CD8-positive, alpha-beta memory T cell (primary cell): Measurements from ENCODE around the gene LTBR. TPM values are rescaled to one million over a fixed set of nuclear protein-coding genes. Genes with fewer than 3 reads are reported as not detected.

Experiments used
- CTCF ChIA-PET: fragments of 350-600 bp; sonication (Branson Sonifier 250); formaldehyde crosslinking; loops from one replicate; lab custom pipeline; 2021; ENCODE audit warnings: antibody characterized with exemption; lab: Charles Lee
- POLR2A ChIA-PET: fragments of 350-600 bp; sonication (Branson Sonifier 250); formaldehyde crosslinking; loops from one replicate; lab custom pipeline; 2021; ENCODE audit warnings: antibody characterized with exemption; lab: Charles Lee
- DNase-seq, 5 donors: peaks; one replicate each; pipeline versions ENCODE4 v3.0.0 to v3.0.0-alpha.2; 2020 to 2022; ENCODE audit warnings: mixed read lengths in 1 of 5
- H3K27ac ChIP-seq: one replicate; pipeline ENCODE4 v1.7.0; 2013; ENCODE audit warnings: low read depth, mild to moderate bottlenecking, low read length, moderate library complexity
- H3K27me3 ChIP-seq: 2 replicates; pipeline ENCODE4 v1.7.0; 2013; ENCODE audit warnings: low read length, mild to moderate bottlenecking; ENCODE audit not compliant: insufficient read depth, poor library complexity, severe bottlenecking
- H3K36me3 ChIP-seq: 2 replicates; pipeline ENCODE4 v1.7.0; 2013; ENCODE audit warnings: mild to moderate bottlenecking, low read length, moderate library complexity; ENCODE audit not compliant: insufficient read depth
- H3K4me1 ChIP-seq: 2 replicates; pipeline ENCODE4 v1.7.0; 2013; ENCODE audit warnings: mild to moderate bottlenecking, low read length, moderate library complexity; ENCODE audit not compliant: insufficient read depth
- H3K4me3 ChIP-seq: 2 replicates; pipeline ENCODE4 v1.7.0; 2013; ENCODE audit warnings: mild to moderate bottlenecking, low read length
- H3K9me3 ChIP-seq: 2 replicates; pipeline ENCODE4 v1.7.0; 2013; ENCODE audit warnings: mild to moderate bottlenecking, low read length
- H3K27ac Mint-ChIP-seq, 8 donors: one replicate each; pipeline ENCODE4 v1.8.0; 2020 to 2021; ENCODE audit warnings: mixed read lengths in 8 of 8, mild to moderate bottlenecking in 6 of 8, inconsistent platforms in 3 of 8, moderate library complexity in 3 of 8
- H3K27me3 Mint-ChIP-seq, 2 donors: one replicate each; pipeline ENCODE4 v1.8.0; 2020 to 2021; ENCODE audit warnings: mixed read lengths in 2 of 2, mild to moderate bottlenecking in 1 of 2, moderate library complexity in 1 of 2
- H3K36me3 Mint-ChIP-seq, 3 donors: one replicate each; pipeline ENCODE4 v1.8.0; 2020 to 2021; ENCODE audit warnings: mixed read lengths in 3 of 3, inconsistent platforms in 1 of 3, mild to moderate bottlenecking in 1 of 3
- H3K4me1 Mint-ChIP-seq, 3 donors: one replicate each; pipeline ENCODE4 v1.8.0; 2020 to 2021; ENCODE audit warnings: mixed read lengths in 3 of 3, inconsistent platforms in 1 of 3, mild to moderate bottlenecking in 1 of 3
- H3K4me3 Mint-ChIP-seq, 7 donors: one replicate each; pipeline ENCODE4 v1.8.0; 2020 to 2021; ENCODE audit warnings: mixed read lengths in 7 of 7, mild to moderate bottlenecking in 6 of 7, moderate library complexity in 4 of 7, inconsistent platforms in 2 of 7
- H3K9me3 Mint-ChIP-seq, 5 donors: one replicate each; pipeline ENCODE4 v1.8.0; 2020 to 2022; ENCODE audit warnings: mixed read lengths in 5 of 5, mild to moderate bottlenecking in 3 of 5, moderate library complexity in 2 of 5, inconsistent platforms in 1 of 5
- polyA plus RNA-seq: library from polyadenylated mRNA; unstranded; fragments of 300-500 nt; fragmentation: Illumina TruSeq; gene quantifications from one replicate; pipeline ENCODE4 v1.2.3, GENCODE V29; 2021
- total RNA-seq, 2 experiments: library from RNA; stranded (reverse); gene quantifications; one replicate each; pipeline ENCODE4 v1.2.3, GENCODE V29; 2021

The LTBR gene
- total and polyA plus RNA-seq, 3 experiments from 2014 or later: 0.51 to 1.4 TPM; not detected in 1

- H3K27me3 Mint-ChIP-seq: peaks cover 13 to 26% of the 10 kb centered on the region in 2 donors
Observed at GRCh38 chr12:6384499-6385436, 806 bp downstream of the LTBR start.

GRCh38 chr12:6386038-6386437, 2.1 kb downstream of the LTBR start:
- H3K4me1 Mint-ChIP-seq: peaks cover 3% of the 10 kb centered on the region in 3 donors
- no peaks in the 10 kb centered on the region for H3K4me1 ChIP-seq
- H3K9me3 Mint-ChIP-seq: no peaks in the 10 kb centered on the region
- H3K27me3 ChIP-seq: peaks cover 16% of the 10 kb centered on the region
- H3K27me3 Mint-ChIP-seq: peaks cover 11 to 22% of the 10 kb centered on the region in 2 donors
- H3K36me3 Mint-ChIP-seq: no peaks in the 10 kb centered on the region
- H3K27ac ChIP-seq: no peak overlapping the region
- CTCF ChIA-PET: no interaction called here
- H3K27ac Mint-ChIP-seq: peak overlapping the region in 1 of 8 donors; percentile 62
- no peaks in the 10 kb centered on the region for H3K36me3 ChIP-seq
- POLR2A ChIA-PET: no interaction called here
- H3K4me3 Mint-ChIP-seq: no peak overlapping the region
- no peak overlapping the region for H3K4me3 ChIP-seq
- no peaks in the 10 kb centered on the region for H3K9me3 ChIP-seq
- no peak for DNase-seq

More at GRCh38 chr12:6384499-6385436, 806 bp downstream of the LTBR start:
- H3K27me3 ChIP-seq: peaks cover 16% of the 10 kb centered on the region
- no peaks in the 10 kb centered on the region for H3K9me3 ChIP-seq
- ChIA-PET POLR2A (no interaction called here), CTCF (no interaction called here)
- Mint-ChIP-seq H3K4me3 (peak overlapping the region in 1 of 7 donors; percentile 32), H3K4me1 (peaks cover 3% of the 10 kb centered on the region in 3 donors), H3K27ac (no peak overlapping the region), H3K36me3 (no peaks in the 10 kb centered on the region), H3K9me3 (no peaks in the 10 kb centered on the region)
- H3K4me3 ChIP-seq: no peak overlapping the region
- no peak for DNase-seq
- no peaks in the 10 kb centered on the region for H3K4me1 ChIP-seq
- no peaks in the 10 kb centered on the region for H3K36me3 ChIP-seq
- peak overlapping the region; percentile 59 for H3K27ac ChIP-seq

DNA sequence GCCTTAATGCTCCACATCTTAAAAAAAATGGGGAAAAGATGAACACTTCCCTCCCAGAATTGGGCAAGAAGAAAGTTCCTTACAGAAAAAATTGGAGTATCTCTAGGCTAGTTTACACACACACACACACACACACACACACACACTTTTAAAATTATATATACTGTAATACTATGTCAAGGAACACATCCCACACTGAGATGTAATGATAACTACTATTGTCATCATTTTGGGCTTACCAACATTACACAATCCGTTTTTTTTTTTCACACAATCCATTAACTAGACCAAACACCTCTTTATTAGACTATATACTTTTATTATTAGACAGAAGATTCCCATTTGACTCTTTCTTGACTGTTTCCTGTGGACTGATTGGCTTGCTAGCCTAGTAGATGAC, 2.5 kb downstream of the LTBR start:
- H3K36me3 ChIP-seq: no peaks in the 10 kb centered on the region

DNA sequence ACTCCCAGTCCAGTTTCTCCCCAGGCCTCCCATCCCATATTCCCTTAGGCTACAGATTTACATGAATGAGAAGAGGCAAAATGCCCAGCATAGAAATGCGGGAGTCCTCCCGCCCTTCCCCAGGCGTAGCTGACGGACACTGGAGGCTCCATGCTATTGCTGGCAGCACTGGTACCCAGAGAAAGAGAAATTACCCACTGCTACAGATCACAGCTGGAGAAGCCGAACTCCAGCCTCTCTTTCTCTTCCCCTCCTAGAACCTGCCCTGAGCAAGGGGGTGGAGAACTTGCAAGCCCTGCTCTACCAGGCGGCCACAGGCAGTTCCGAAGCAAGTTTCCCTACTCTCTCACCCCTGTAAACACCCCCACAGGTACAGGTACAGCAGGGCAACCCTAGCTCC, 3.6 kb downstream of the LTBR start:
- Histone ChIP-seq H3K36me3 (no peaks in the 10 kb centered on the region), H3K9me3 (no peaks in the 10 kb centered on the region), H3K27me3 (peaks cover 15% of the 10 kb centered on the region), H3K4me3 (no peak overlapping the region), H3K4me1 (no peaks in the 10 kb centered on the region), H3K27ac (no peak overlapping the region)
- no peaks in the 10 kb centered on the region for H3K9me3 Mint-ChIP-seq
- POLR2A ChIA-PET: no interaction called here
- peaks cover 3% of the 10 kb centered on the region in 3 donors for H3K4me1 Mint-ChIP-seq
- H3K27ac Mint-ChIP-seq: peak overlapping the region in 1 of 8 donors; percentile 2
- no peak for DNase-seq
- no peak overlapping the region for H3K4me3 Mint-ChIP-seq
- no peaks in the 10 kb centered on the region for H3K36me3 Mint-ChIP-seq
- CTCF ChIA-PET: interaction anchor here (1.2 kb wide), 1 partner anchor 15 kb away, joined by 3 read pairs; no protein-coding TSS in a partner anchor
- H3K27me3 Mint-ChIP-seq: peaks cover 9% of the 10 kb centered on the region in 2 donors

More for the DNA sequence above, 2.5 kb downstream of the LTBR start:
- no peak overlapping the region for H3K27ac ChIP-seq
- no peak for DNase-seq
- CTCF ChIA-PET: no interaction called here
- Mint-ChIP-seq H3K27me3 (peaks cover 11 to 18% of the 10 kb centered on the region in 2 donors), H3K36me3 (no peaks in the 10 kb centered on the region), H3K27ac (peak overlapping the region in 1 of 8 donors; percentile 62), H3K9me3 (no peaks in the 10 kb centered on the region), H3K4me1 (peaks cover 3% of the 10 kb centered on the region in 3 donors), H3K4me3 (no peak overlapping the region)
- no peaks in the 10 kb centered on the region for H3K4me1 ChIP-seq
- POLR2A ChIA-PET: no interaction called here
- no peak overlapping the region for H3K4me3 ChIP-seq
- H3K27me3 ChIP-seq: peaks cover 16% of the 10 kb centered on the region
- no peaks in the 10 kb centered on the region for H3K9me3 ChIP-seq

DNA sequence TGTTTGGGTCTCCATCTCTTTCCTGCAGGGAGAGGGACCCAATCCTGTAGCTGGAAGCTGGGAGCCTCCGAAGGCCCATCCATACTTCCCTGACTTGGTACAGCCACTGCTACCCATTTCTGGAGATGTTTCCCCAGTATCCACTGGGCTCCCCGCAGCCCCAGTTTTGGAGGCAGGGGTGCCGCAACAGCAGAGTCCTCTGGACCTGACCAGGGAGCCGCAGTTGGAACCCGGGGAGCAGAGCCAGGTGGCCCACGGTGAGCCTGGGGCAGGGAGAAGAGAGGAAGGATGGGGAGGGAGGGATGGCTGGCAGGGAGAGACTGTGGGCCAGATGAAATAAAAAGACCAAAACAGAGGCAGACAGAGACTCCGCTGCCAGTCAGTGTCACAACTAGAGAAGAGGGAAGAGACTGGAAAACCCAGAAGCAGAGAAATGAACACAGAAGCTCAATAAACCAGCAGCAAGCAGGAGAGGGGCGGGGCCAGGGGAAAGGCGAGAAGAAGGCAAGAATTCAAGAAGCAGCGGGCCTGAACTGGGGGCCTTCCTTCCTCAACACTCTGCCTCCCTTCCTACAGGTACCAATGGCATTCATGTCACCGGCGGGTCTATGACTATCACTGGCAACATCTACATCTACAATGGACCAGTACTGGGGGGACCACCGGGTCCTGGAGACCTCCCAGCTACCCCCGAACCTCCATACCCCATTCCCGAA, 6.3 kb downstream of the LTBR start:
- Histone ChIP-seq H3K4me1 (no peaks in the 10 kb centered on the region), H3K4me3 (no peak overlapping the region), H3K27ac (no peak overlapping the region), H3K9me3 (no peaks in the 10 kb centered on the region), H3K27me3 (no peaks in the 10 kb centered on the region), H3K36me3 (no peaks in the 10 kb centered on the region)
- CTCF ChIA-PET: no interaction called here
- Mint-ChIP-seq H3K36me3 (no peaks in the 10 kb centered on the region), H3K27me3 (peaks cover 0 to 7% of the 10 kb centered on the region in 2 donors), H3K4me1 (no peaks in the 10 kb centered on the region), H3K9me3 (no peaks in the 10 kb centered on the region), H3K27ac (no peak overlapping the region), H3K4me3 (no peak overlapping the region)
- POLR2A ChIA-PET: no interaction called here
- no peak for DNase-seq

DNA sequence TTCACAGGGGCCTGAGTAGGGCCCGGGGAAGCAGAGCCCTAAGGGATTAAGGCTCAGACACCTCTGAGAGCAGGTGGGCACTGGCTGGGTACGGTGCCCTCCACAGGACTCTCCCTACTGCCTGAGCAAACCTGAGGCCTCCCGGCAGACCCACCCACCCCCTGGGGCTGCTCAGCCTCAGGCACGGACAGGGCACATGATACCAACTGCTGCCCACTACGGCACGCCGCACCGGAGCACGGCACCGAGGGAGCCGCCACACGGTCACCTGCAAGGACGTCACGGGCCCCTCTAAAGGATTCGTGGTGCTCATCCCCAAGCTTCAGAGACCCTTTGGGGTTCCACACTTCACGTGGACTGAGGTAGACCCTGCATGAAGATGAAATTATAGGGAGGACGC, 7.1 kb downstream of the LTBR start:
- no peaks in the 10 kb centered on the region for H3K4me1 Mint-ChIP-seq
- no peak overlapping the region for H3K27ac Mint-ChIP-seq
- no peak for DNase-seq
- H3K36me3 Mint-ChIP-seq: no peaks in the 10 kb centered on the region
- Histone ChIP-seq H3K4me3 (no peak overlapping the region), H3K9me3 (no peaks in the 10 kb centered on the region), H3K27ac (no peak overlapping the region), H3K36me3 (no peaks in the 10 kb centered on the region), H3K27me3 (no peaks in the 10 kb centered on the region), H3K4me1 (no peaks in the 10 kb centered on the region)
- ChIA-PET POLR2A (no interaction called here), CTCF (no interaction called here)
- H3K9me3 Mint-ChIP-seq: no peaks in the 10 kb centered on the region
- H3K4me3 Mint-ChIP-seq: no peak overlapping the region
- peaks cover 0 to 7% of the 10 kb centered on the region in 2 donors for H3K27me3 Mint-ChIP-seq

DNA sequence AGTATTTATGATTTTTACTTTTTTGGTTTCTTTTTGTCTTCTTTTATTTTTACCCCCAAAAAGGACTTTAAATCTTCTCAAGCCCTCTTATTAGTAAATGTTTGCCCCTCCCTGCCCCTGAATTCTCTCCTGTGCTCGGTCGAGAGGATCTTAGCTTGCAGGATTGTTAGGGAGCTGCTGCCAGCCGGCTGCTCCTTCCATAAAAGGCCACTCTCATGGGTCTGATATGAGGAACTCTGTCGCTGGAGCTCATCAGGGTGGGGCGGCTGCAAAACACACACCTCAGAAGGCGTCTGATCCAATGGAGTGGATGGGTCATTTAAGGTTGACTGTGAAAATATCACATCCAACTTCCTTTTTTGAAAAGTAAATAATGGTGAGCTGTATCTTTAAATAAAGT, 8.5 kb downstream of the LTBR start:
- peak overlapping the region in 1 of 7 donors; percentile 2 for H3K4me3 Mint-ChIP-seq
- peak overlapping the region; percentile 67 for H3K27ac ChIP-seq
- CTCF ChIA-PET: interaction anchor here (0.9 kb wide), 1 partner anchor 27 kb away, joined by 3 read pairs; no protein-coding TSS in a partner anchor
- no peak overlapping the region for H3K27ac Mint-ChIP-seq
- POLR2A ChIA-PET: no interaction called here
- no peak overlapping the region for H3K4me3 ChIP-seq
- H3K27me3 ChIP-seq: no peaks in the 10 kb centered on the region
- no peak for DNase-seq
- no peaks in the 10 kb centered on the region for H3K36me3 ChIP-seq
- no peaks in the 10 kb centered on the region for H3K9me3 ChIP-seq
- no peaks in the 10 kb centered on the region for H3K4me1 Mint-ChIP-seq
- no peaks in the 10 kb centered on the region for H3K9me3 Mint-ChIP-seq
- peaks cover 0 to 5% of the 10 kb centered on the region in 2 donors for H3K27me3 Mint-ChIP-seq
- H3K36me3 Mint-ChIP-seq: no peaks in the 10 kb centered on the region
- H3K4me1 ChIP-seq: no peaks in the 10 kb centered on the region

GRCh38 chr12:6393109-6393508, 9.1 kb downstream of the LTBR start:
- Mint-ChIP-seq H3K27ac (no peak overlapping the region), H3K9me3 (no peaks in the 10 kb centered on the region)

More at GRCh38 chr12:6393109-6393508, 9.1 kb downstream of the LTBR start:
- Histone ChIP-seq H3K9me3 (no peaks in the 10 kb centered on the region), H3K27me3 (no peaks in the 10 kb centered on the region), H3K4me3 (no peak overlapping the region), H3K36me3 (no peaks in the 10 kb centered on the region), H3K4me1 (no peaks in the 10 kb centered on the region), H3K27ac (peak overlapping the region; percentile 31)
- DNase-seq: no peak
- POLR2A ChIA-PET: no interaction called here
- no peaks in the 10 kb centered on the region for H3K4me1 Mint-ChIP-seq
- H3K36me3 Mint-ChIP-seq: no peaks in the 10 kb centered on the region
- H3K4me3 Mint-ChIP-seq: no peak overlapping the region
- peaks cover 0 to 9% of the 10 kb centered on the region in 2 donors for H3K27me3 Mint-ChIP-seq
- CTCF ChIA-PET: interaction anchor here (0.9 kb wide), 1 partner anchor 28 kb away, joined by 3 read pairs; no protein-coding TSS in a partner anchor
